22Rv1 (cell line): ENCODE data around the gene OR4E1.

Source experiments
- ZFX ChIP-seq: fragments of 450-650 bp; IDR thresholded peaks from 2 replicates; pipeline ENCODE4 v1.6.1; 2017; ENCODE audit warnings: antibody characterized with exemption, borderline replicate concordance
- TF ChIP-seq, protein P1 (sequence below): fragments of 450-650 bp; IDR thresholded peaks from 2 replicates; pipeline ENCODE4 v1.5.1; 2017; ENCODE audit warnings: mild to moderate bottlenecking

DNA sequence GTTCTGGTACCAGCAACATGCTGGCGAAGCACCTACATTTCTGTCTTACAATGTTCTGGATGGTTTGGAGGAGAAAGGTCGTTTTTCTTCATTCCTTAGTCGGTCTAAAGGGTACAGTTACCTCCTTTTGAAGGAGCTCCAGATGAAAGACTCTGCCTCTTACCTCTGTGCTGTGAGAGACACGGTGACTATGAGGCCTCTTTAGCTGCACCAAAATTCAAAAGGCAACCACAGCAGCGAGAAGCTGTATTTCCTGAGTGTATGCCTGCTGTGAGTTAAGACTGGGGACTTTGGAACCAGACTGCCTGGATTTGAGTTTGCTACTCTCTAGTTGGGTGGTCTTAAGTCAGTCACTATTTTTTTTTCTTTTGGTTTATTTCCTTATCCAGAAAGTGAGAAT lies 30.2 kb downstream of the OR4E1 start:
- TF ChIP-seq, protein P1, sequence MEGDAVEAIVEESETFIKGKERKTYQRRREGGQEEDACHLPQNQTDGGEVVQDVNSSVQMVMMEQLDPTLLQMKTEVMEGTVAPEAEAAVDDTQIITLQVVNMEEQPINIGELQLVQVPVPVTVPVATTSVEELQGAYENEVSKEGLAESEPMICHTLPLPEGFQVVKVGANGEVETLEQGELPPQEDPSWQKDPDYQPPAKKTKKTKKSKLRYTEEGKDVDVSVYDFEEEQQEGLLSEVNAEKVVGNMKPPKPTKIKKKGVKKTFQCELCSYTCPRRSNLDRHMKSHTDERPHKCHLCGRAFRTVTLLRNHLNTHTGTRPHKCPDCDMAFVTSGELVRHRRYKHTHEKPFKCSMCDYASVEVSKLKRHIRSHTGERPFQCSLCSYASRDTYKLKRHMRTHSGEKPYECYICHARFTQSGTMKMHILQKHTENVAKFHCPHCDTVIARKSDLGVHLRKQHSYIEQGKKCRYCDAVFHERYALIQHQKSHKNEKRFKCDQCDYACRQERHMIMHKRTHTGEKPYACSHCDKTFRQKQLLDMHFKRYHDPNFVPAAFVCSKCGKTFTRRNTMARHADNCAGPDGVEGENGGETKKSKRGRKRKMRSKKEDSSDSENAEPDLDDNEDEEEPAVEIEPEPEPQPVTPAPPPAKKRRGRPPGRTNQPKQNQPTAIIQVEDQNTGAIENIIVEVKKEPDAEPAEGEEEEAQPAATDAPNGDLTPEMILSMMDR: no peak
- no peak for TF ChIP-seq ZFX
